NCI-H524 treated with DMSO at 0.1 percent for 48 hours (cell line): ENCODE results near the gene PDYN.

Experiments used
- DNase-seq: peaks from one replicate; lab custom pipeline; 2025; lab: John Stamatoyannopoulos, UW

PDYN gene

GRCh38 chr20:1951436-1952115, 42.3 kb downstream of the PDYN start:
- no peak for DNase-seq

GRCh38 chr20:1950836-1951235, 43.0 kb downstream of the PDYN start:
- DNase-seq: no peak

- DNase-seq: no peak
These were observed 44.3 kb downstream of the PDYN start for GRCh38 chr20:1949347-1950100.

GRCh38 chr20:1947535-1947846, 46.4 kb downstream of the PDYN start:
- DNase-seq: no peak

- DNase-seq: no peak
These were observed 46.9 kb downstream of the PDYN start for GRCh38 chr20:1946762-1947534.

- no peak for DNase-seq
These were observed 47.5 kb downstream of the PDYN start for GRCh38 chr20:1946442-1946761.

- DNase-seq: no peak
These were observed 48.2 kb downstream of the PDYN start for GRCh38 chr20:1945660-1946059.

- DNase-seq: no peak
These were observed 48.7 kb downstream of the PDYN start for GRCh38 chr20:1945134-1945618.

GRCh38 chr20:1944345-1945091, 49.3 kb downstream of the PDYN start:
- DNase-seq: no peak

- DNase-seq: no peak
These were observed 50.4 kb downstream of the PDYN start for GRCh38 chr20:1943275-1944002.

- no peak for DNase-seq
These were observed 51.2 kb downstream of the PDYN start for GRCh38 chr20:1942486-1943274.

GRCh38 chr20:1942061-1942460, 51.8 kb downstream of the PDYN start:
- DNase-seq: no peak

GRCh38 chr20:1941226-1941625, 52.6 kb downstream of the PDYN start:
- DNase-seq: no peak

GRCh38 chr20:1940581-1940980, 53.3 kb downstream of the PDYN start:
- DNase-seq: no peak

GRCh38 chr20:1939270-1939595, 54.6 kb downstream of the PDYN start:
- no peak for DNase-seq

GRCh38 chr20:1938464-1939269, 55.2 kb downstream of the PDYN start:
- DNase-seq: no peak

GRCh38 chr20:1937316-1937976, 56.4 kb downstream of the PDYN start:
- DNase-seq: no peak

GRCh38 chr20:1935696-1936366, 58.0 kb downstream of the PDYN start:
- DNase-seq: no peak
